Panc1 (cell line): ENCODE measurements around the gene GJB1. TPM values are rescaled to one million over a fixed set of nuclear protein-coding genes. Genes with fewer than 3 reads are reported as not detected.
A peak's percentile ranks its signal among the peaks of the same experiment; 100 is the strongest.

ENCODE experiments used
- ATAC-seq: fragments of 200-7000 bp; cut with Tn5 transposase; 2 replicates; pipeline ENCODE4 v1.9.1; 2020; ENCODE audit warnings: mild to moderate bottlenecking, moderate library complexity
- BruUV-seq: library from RNA; stranded (reverse); fragments of 400-500 nt; replicated peaks from 2 replicates; lab custom pipeline; 2021; lab: Mats Ljungman, UMichigan
- CTCF ChIA-PET: fragments of 300-600 bp; sonication (Branson Sonifier 250); formaldehyde crosslinking; loops from one replicate; lab custom pipeline; 2022; ENCODE audit warnings: antibody characterized with exemption; lab: Charles Lee
- POLR2A ChIA-PET: fragments of 300-600 bp; sonication (Branson Sonifier 250); formaldehyde crosslinking; loops from one replicate; lab custom pipeline; 2022; ENCODE audit warnings: antibody characterized with exemption; lab: Charles Lee
- DNase-seq: peaks from one replicate; pipeline ENCODE4 v3.0.0-alpha.2; 2010; ENCODE audit warnings: low read depth, low spot score
- H3K27ac ChIP-seq: 2 replicates; pipeline ENCODE4 v1.5.1; 2011; ENCODE audit warnings: mild to moderate bottlenecking, low read length, inconsistent platforms
- H3K27me3 ChIP-seq: fragments of 200-500 bp; sonication (Bioruptor generic); 2 replicates; pipeline ENCODE4 v1.6.0; 2014; ENCODE audit warnings: low read length, inconsistent platforms; ENCODE audit not compliant: control insufficient read depth, insufficient read depth
- H3K36me3 ChIP-seq: fragments of 200-500 bp; sonication (Bioruptor generic); 2 replicates; pipeline ENCODE4 v1.5.1; 2014; ENCODE audit warnings: inconsistent platforms, mild to moderate bottlenecking, low read length, moderate library complexity; ENCODE audit not compliant: control insufficient read depth, insufficient read depth
- H3K4me1 ChIP-seq: 2 replicates; pipeline ENCODE4 v1.5.1; 2011; ENCODE audit warnings: inconsistent platforms, mild to moderate bottlenecking, low read length, moderate library complexity; ENCODE audit not compliant: control insufficient read depth, insufficient read depth
- H3K4me3 ChIP-seq, 2 experiments: 2 replicates each; pipeline ENCODE4 v1.5.1; 2011 to 2012; ENCODE audit warnings: low read depth in 2 of 2, low read length in 2 of 2, mild to moderate bottlenecking in 2 of 2, inconsistent platforms in 1 of 2, moderate library complexity in 1 of 2
- H3K9me3 ChIP-seq: fragments of 200-500 bp; sonication (Bioruptor generic); 2 replicates; pipeline ENCODE4 v1.5.1; 2014; ENCODE audit warnings: low read depth, mild to moderate bottlenecking, inconsistent platforms, low read length, moderate library complexity; ENCODE audit not compliant: control insufficient read depth, insufficient read depth
- POLR2AphosphoS5 ChIP-seq: IDR thresholded peaks from 2 replicates; pipeline ENCODE4 v1.6.1; 2012; ENCODE audit warnings: mild to moderate bottlenecking, low read depth, low read length, moderate library complexity
- SIN3A ChIP-seq: IDR thresholded peaks from 2 replicates; pipeline ENCODE4 v1.6.1; 2012; ENCODE audit warnings: low read depth, mild to moderate bottlenecking, low read length, moderate library complexity, borderline replicate concordance; ENCODE audit not compliant: insufficient read depth
- TCF7L2 ChIP-seq: IDR thresholded peaks from 2 replicates; pipeline ENCODE4 v1.6.1; 2011; ENCODE audit warnings: mild to moderate bottlenecking, low read depth, low read length, inconsistent platforms
- in situ Hi-C: cut with HindIII; loops from 2 replicates; pipeline ENCODE4 v1.10.0; 2016; ENCODE audit warnings: low sequenced_read_pairs, low pct_unique_long_range_greater_than_20kb
- intact Hi-C: fragments of 100-400 bp; cut with micrococcal nuclease; formaldehyde crosslinking; loops from one replicate; pipeline ENCODE4 v1.10.0; 2022; ENCODE audit not compliant: unreplicated experiment
- total RNA-seq: library from RNA; stranded (reverse); gene quantifications from one replicate; pipeline ENCODE4 v1.2.1, GENCODE V29; 2021; ENCODE audit not compliant: unreplicated experiment
- TF ChIP-seq, protein P1 (sequence below), 2 experiments: IDR thresholded peaks; 2 replicates each; pipeline ENCODE4 v1.6.1; 2011 to 2012; ENCODE audit warnings: low read depth in 2 of 2, control low read depth in 1 of 2, low read length in 1 of 2, mild to moderate bottlenecking in 1 of 2, moderate library complexity in 1 of 2; ENCODE audit not compliant: insufficient read depth in 1 of 2
- TF ChIP-seq, protein P2 (sequence below): fragments of 450-650 bp; IDR thresholded peaks from 2 replicates; pipeline ENCODE4 v1.5.1; 2017; ENCODE audit warnings: mild to moderate bottlenecking

Gene GJB1
- total RNA-seq, 1 experiment from 2014 or later = 0.28 TPM

GRCh38 chrX:71251466-71251973 lies 28.5 kb downstream of the GJB1 start:
- no peak overlapping the region for H3K27ac ChIP-seq
- peaks cover 16% of the 10 kb centered on the region for H3K4me1 ChIP-seq
- BruUV-seq = no TSS peak
- no peaks in the 10 kb centered on the region for H3K36me3 ChIP-seq
- DNase-seq = no peak
- in situ Hi-C loops (no loop called here), intact Hi-C loops (no loop called here)
- CTCF ChIA-PET = no interaction called here
- no peak overlapping the region for H3K4me3 ChIP-seq
- ATAC-seq = no peak
- no peaks in the 10 kb centered on the region for H3K27me3 ChIP-seq
- POLR2A ChIA-PET = no interaction called here
- H3K9me3 ChIP-seq = no peaks in the 10 kb centered on the region
- TF ChIP-seq POLR2AphosphoS5 (no peak), SIN3A (no peak), TCF7L2 (no peak)
- TF ChIP-seq, protein P1, sequence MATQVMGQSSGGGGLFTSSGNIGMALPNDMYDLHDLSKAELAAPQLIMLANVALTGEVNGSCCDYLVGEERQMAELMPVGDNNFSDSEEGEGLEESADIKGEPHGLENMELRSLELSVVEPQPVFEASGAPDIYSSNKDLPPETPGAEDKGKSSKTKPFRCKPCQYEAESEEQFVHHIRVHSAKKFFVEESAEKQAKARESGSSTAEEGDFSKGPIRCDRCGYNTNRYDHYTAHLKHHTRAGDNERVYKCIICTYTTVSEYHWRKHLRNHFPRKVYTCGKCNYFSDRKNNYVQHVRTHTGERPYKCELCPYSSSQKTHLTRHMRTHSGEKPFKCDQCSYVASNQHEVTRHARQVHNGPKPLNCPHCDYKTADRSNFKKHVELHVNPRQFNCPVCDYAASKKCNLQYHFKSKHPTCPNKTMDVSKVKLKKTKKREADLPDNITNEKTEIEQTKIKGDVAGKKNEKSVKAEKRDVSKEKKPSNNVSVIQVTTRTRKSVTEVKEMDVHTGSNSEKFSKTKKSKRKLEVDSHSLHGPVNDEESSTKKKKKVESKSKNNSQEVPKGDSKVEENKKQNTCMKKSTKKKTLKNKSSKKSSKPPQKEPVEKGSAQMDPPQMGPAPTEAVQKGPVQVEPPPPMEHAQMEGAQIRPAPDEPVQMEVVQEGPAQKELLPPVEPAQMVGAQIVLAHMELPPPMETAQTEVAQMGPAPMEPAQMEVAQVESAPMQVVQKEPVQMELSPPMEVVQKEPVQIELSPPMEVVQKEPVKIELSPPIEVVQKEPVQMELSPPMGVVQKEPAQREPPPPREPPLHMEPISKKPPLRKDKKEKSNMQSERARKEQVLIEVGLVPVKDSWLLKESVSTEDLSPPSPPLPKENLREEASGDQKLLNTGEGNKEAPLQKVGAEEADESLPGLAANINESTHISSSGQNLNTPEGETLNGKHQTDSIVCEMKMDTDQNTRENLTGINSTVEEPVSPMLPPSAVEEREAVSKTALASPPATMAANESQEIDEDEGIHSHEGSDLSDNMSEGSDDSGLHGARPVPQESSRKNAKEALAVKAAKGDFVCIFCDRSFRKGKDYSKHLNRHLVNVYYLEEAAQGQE (IDR thresholded peaks at IDR 0.05; ENCODE audit: insufficient read depth in 1 of 2, low read depth in 2 of 2, low read length in 1 of 2) = no peak
- TF ChIP-seq, protein P2, sequence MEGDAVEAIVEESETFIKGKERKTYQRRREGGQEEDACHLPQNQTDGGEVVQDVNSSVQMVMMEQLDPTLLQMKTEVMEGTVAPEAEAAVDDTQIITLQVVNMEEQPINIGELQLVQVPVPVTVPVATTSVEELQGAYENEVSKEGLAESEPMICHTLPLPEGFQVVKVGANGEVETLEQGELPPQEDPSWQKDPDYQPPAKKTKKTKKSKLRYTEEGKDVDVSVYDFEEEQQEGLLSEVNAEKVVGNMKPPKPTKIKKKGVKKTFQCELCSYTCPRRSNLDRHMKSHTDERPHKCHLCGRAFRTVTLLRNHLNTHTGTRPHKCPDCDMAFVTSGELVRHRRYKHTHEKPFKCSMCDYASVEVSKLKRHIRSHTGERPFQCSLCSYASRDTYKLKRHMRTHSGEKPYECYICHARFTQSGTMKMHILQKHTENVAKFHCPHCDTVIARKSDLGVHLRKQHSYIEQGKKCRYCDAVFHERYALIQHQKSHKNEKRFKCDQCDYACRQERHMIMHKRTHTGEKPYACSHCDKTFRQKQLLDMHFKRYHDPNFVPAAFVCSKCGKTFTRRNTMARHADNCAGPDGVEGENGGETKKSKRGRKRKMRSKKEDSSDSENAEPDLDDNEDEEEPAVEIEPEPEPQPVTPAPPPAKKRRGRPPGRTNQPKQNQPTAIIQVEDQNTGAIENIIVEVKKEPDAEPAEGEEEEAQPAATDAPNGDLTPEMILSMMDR = no peak

- no peak for DNase-seq
- Histone ChIP-seq H3K4me3 (peak overlapping the region in 1 of 2 experiments; percentile 84; a peak in 2 of 4 replicates), H3K9me3 (no peaks in the 10 kb centered on the region), H3K27ac (no peak overlapping the region), H3K36me3 (no peaks in the 10 kb centered on the region), H3K4me1 (peaks cover 20% of the 10 kb centered on the region), H3K27me3 (no peaks in the 10 kb centered on the region)
- TF ChIP-seq, protein P2 = no peak
- TF ChIP-seq SIN3A (no peak), POLR2AphosphoS5 (no peak), TCF7L2 (no peak)
- TF ChIP-seq, protein P1 (IDR thresholded peaks at IDR 0.05; ENCODE audit: insufficient read depth in 1 of 2, low read depth in 2 of 2, low read length in 1 of 2) = no peak
- BruUV-seq = no TSS peak
- POLR2A ChIA-PET = no interaction called here
- intact Hi-C loops = no loop called here
- in situ Hi-C loops = no loop called here
- CTCF ChIA-PET = no interaction called here
- no peak for ATAC-seq
These were observed 29.2 kb downstream of the GJB1 start for GRCh38 chrX:71252221-71252620.
